ENCODE data around the gene ABI3BP.
"Not testable (repeated sequence)": the region's sequence is repeated elsewhere in the genome, so short reads cannot be mapped to it uniquely, and the experiment has no call there.

The ABI3BP gene

DNA sequence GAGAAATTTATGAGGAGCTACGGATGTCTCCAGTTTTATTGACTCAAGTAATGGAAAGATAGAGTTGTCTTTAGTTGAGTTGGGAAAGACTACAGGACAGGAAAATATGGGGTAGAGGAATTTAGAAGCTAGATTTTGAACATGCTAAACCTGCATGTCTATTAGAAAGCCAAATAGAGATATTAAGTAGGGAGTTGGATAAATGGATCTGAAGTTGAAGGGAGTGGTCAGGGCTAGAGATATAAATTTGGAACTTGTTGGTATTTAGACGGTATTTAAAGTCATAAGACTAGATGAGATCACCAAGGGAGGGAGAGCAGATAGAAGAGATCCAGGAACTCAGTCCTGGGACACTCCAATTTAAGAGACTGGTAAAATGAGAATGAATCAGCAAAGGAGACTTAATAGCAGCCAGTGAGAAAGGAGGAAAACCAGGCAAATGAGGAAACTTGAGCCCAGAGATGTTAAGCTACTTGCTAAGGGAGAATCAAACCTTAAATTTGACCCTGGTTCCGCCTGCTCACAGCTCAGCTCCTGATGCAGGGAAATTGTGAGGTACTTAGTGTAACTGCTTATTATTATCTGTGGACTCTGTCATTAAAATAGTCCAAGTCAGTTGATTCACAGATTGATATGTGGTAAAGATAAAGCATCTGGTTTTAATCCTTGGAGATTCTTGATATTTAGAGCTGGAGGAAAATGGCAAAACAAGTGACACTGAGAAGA lies 35.8 kb downstream of the ABI3BP start:
- DNase-seq (ENCODE audit: insufficient read length, low spot score) (no peak), FAIRE-seq (no peak)
- TF ChIP-seq POU2F2 (IDR thresholded peaks at IDR 0.05; ENCODE audit: low read depth, low read length) (no peak), PAX5 (IDR thresholded peaks at IDR 0.05; ENCODE audit: insufficient read depth, low read length, severe bottlenecking) (no peak), POLR2AphosphoS5 (IDR thresholded peaks at IDR 0.05; ENCODE audit: low read depth, low read length) (no peak), TAF1 (IDR thresholded peaks at IDR 0.05; ENCODE audit: low read depth, low read length) (no peak), SPI1 (IDR thresholded peaks at IDR 0.05; ENCODE audit: low read depth, low read length) (no peak), POLR2A (IDR thresholded peaks at IDR 0.05; ENCODE audit: low read depth, low read length) (no peak)

DNA sequence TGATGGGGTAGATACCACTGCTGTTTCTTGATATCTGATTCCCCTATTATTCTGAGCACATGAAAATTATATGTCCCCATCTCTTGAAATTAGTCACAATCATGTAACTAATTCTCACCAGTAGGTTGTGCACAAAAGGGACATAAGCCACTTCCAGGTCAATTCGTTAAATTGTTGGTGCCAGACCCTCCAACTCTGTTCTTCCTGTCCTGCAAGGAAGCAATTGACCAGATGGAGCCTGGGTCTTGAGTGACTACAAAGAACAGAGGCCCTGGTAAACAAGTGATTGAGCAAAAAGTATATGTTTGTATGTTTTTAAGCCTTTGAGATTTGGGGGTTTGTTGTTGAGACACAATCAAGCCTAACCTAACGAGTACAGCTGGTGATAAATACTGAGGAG lies 36.9 kb downstream of the ABI3BP start:
- FAIRE-seq (no peak), DNase-seq (ENCODE audit: insufficient read length, low spot score) (no peak)
- TF ChIP-seq TAF1 (IDR thresholded peaks at IDR 0.05; ENCODE audit: low read depth, low read length) (no peak), POLR2A (IDR thresholded peaks at IDR 0.05; ENCODE audit: low read depth, low read length) (no peak), POLR2AphosphoS5 (IDR thresholded peaks at IDR 0.05; ENCODE audit: low read depth, low read length) (no peak), PAX5 (IDR thresholded peaks at IDR 0.05; ENCODE audit: insufficient read depth, low read length, severe bottlenecking) (no peak), SPI1 (IDR thresholded peaks at IDR 0.05; ENCODE audit: low read depth, low read length) (no peak), POU2F2 (IDR thresholded peaks at IDR 0.05; ENCODE audit: low read depth, low read length) (no peak)

DNA sequence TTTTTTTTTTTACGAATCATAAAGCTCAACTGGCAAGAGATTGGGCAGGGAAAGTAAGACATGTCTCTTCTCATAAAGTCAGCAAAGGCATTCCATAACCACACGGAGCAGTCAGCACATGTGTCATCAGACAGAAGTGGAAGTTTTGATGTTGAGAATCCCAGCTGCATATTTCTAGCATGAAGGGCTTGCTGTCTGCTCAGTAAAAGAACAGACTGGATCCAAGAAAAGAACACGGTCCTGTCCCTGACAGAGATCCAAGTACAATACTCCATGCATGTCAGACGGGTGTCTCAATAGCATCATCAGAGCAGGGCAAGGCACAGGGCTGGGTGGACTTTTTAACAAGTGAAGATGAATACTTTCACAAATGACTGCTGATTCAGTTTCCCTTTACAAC lies 38.2 kb downstream of the ABI3BP start:
- DNase-seq (ENCODE audit: insufficient read length, low spot score): no peak
- no peak for TF ChIP-seq POU2F2 (IDR thresholded peaks at IDR 0.05; ENCODE audit: low read depth, low read length)
- TF ChIP-seq TAF1 (IDR thresholded peaks at IDR 0.05; ENCODE audit: low read depth, low read length): no peak
- TF ChIP-seq PAX5 (IDR thresholded peaks at IDR 0.05; ENCODE audit: insufficient read depth, low read length, severe bottlenecking): no peak
- no peak for TF ChIP-seq POLR2AphosphoS5 (IDR thresholded peaks at IDR 0.05; ENCODE audit: low read depth, low read length)
- no peak for TF ChIP-seq POLR2A (IDR thresholded peaks at IDR 0.05; ENCODE audit: low read depth, low read length)
- no peak for TF ChIP-seq SPI1 (IDR thresholded peaks at IDR 0.05; ENCODE audit: low read depth, low read length)
- FAIRE-seq: no peak

DNA sequence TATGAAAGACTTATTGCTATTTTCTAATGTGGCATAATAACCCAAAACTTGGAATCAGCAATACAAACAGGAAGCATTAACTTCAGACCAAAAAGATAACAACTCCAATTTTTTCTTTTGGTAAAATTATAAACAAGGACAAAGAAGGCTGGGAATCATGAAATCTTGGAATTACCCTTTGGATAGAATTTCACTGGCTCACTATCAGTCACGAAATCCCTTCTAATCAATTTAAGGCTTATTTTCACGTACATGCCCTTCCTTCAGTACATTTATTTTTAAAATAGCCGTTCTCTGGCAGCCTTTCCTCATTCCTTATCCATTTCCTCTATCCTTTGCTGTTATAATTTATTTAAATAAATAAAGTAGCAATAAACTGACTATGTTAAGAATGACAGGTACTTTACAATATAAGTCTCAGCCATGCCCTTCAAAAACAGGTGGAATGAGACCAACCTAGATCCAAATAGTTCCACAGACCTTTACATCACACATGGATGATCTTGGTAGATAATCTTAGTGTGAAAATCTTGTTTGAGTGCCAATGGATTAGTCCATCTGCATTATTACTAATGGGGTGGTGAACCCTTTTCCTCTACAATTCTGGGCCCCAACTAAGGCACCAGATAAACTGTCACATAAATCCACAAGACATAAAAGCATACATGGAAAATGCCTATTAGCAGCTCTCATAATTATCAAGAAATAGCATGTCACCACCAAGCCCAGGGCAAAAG lies 38.9 kb downstream of the ABI3BP start:
- FAIRE-seq: no peak
- no peak for DNase-seq (ENCODE audit: insufficient read length, low spot score)
- TF ChIP-seq POLR2A (IDR thresholded peaks at IDR 0.05; ENCODE audit: low read depth, low read length) (no peak), POU2F2 (IDR thresholded peaks at IDR 0.05; ENCODE audit: low read depth, low read length) (no peak), PAX5 (IDR thresholded peaks at IDR 0.05; ENCODE audit: insufficient read depth, low read length, severe bottlenecking) (no peak), TAF1 (IDR thresholded peaks at IDR 0.05; ENCODE audit: low read depth, low read length) (no peak), SPI1 (IDR thresholded peaks at IDR 0.05; ENCODE audit: low read depth, low read length) (no peak), POLR2AphosphoS5 (IDR thresholded peaks at IDR 0.05; ENCODE audit: low read depth, low read length) (no peak)

DNA sequence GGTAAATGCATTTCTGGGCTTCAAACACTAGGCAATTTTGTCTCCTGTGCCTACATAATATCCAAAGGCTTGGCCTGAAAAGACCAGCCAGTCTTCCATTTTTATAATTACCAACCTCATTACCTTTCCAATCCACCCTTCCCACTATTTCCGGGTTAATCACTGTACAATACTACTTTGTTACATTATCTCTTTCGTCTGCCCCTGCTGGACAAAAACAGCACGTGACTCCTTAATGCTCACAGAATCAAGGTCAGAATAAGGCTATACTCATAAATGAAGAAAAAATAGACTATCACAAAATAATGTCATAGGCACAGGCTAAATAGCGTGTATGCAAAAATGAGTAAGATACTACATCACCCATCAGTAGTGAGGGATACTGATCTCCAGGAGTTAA lies 40.1 kb downstream of the ABI3BP start:
- no peak for FAIRE-seq
- DNase-seq (ENCODE audit: insufficient read length, low spot score): no peak
- TF ChIP-seq POLR2AphosphoS5 (IDR thresholded peaks at IDR 0.05; ENCODE audit: low read depth, low read length) (no peak), TAF1 (IDR thresholded peaks at IDR 0.05; ENCODE audit: low read depth, low read length) (no peak), POLR2A (IDR thresholded peaks at IDR 0.05; ENCODE audit: low read depth, low read length) (no peak), PAX5 (IDR thresholded peaks at IDR 0.05; ENCODE audit: insufficient read depth, low read length, severe bottlenecking) (no peak), SPI1 (IDR thresholded peaks at IDR 0.05; ENCODE audit: low read depth, low read length) (no peak), POU2F2 (IDR thresholded peaks at IDR 0.05; ENCODE audit: low read depth, low read length) (no peak)

DNA sequence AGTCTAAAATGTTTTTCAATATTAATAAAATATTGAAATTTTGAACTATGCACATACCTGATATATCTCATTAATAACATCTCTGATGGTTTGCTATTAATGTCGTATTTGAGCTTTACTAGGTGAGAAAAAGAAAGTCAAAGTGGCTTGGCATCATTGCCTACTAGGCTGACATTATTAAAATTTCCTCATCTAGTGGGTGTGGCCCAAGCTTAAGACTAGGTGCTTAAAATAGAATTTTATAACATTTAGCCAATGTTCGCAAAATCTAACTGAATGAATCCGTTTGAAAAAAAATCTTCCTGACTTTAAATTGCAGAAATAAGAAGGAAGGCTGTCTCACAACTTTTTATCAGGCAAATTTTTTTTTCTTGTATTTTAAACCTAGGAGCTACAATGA lies 46.1 kb downstream of the ABI3BP start:
- no peak for FAIRE-seq

DNA sequence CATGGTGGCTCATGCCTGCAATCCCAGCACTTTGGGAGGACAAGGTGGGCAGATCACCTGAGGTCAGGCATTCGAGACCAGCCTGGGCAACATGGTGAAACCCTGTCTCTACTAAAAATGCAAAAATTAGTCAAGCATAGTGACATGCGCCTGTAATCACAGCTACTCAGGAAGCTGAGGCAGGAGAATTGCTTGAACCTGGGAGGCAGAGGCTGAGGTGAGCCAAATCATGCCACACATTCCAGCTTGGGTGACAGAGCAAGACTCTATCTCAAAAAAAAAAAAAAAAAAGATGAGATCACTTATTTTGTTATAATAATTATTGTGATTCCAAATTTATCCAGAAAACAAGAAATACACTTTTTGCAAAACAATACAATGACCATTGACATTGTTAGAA lies 47.1 kb downstream of the ABI3BP start:
- DNase-seq (ENCODE audit: insufficient read length, low spot score); FAIRE-seq: not testable (repeated sequence)

More for the DNA sequence above, 46.1 kb downstream of the ABI3BP start:
- TF ChIP-seq POLR2A (IDR thresholded peaks at IDR 0.05; ENCODE audit: low read depth, low read length) (no peak), SPI1 (IDR thresholded peaks at IDR 0.05; ENCODE audit: low read depth, low read length) (no peak), POLR2AphosphoS5 (IDR thresholded peaks at IDR 0.05; ENCODE audit: low read depth, low read length) (no peak), PAX5 (IDR thresholded peaks at IDR 0.05; ENCODE audit: insufficient read depth, low read length, severe bottlenecking) (no peak), POU2F2 (IDR thresholded peaks at IDR 0.05; ENCODE audit: low read depth, low read length) (no peak), TAF1 (IDR thresholded peaks at IDR 0.05; ENCODE audit: low read depth, low read length) (no peak)
- DNase-seq (ENCODE audit: insufficient read length, low spot score): no peak

DNA sequence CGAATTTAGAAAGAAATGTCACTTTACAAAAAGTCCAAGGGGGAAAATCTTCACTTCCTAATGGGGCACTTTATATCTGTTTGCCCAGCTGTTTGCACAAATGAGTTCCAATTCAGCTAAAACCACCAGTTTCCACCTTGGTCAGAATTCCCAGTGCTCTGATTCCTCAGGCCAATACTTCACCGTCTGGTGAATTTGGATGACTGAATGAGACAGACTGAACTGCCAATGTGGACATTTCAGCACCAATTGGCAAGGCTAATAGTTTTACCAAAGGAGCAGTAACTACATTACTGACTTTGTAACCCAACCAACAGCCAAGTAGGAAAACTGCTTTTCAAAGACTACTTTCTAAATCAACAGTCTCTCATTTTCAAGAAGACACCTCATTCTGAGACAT lies 51.8 kb downstream of the ABI3BP start:
- TF ChIP-seq TAF1 (IDR thresholded peaks at IDR 0.05; ENCODE audit: low read depth, low read length) (no peak), POLR2AphosphoS5 (IDR thresholded peaks at IDR 0.05; ENCODE audit: low read depth, low read length) (no peak), PAX5 (IDR thresholded peaks at IDR 0.05; ENCODE audit: insufficient read depth, low read length, severe bottlenecking) (no peak), POLR2A (IDR thresholded peaks at IDR 0.05; ENCODE audit: low read depth, low read length) (no peak), SPI1 (IDR thresholded peaks at IDR 0.05; ENCODE audit: low read depth, low read length) (no peak), POU2F2 (IDR thresholded peaks at IDR 0.05; ENCODE audit: low read depth, low read length) (no peak)
- no peak for DNase-seq (ENCODE audit: insufficient read length, low spot score)
- no peak for FAIRE-seq

DNA sequence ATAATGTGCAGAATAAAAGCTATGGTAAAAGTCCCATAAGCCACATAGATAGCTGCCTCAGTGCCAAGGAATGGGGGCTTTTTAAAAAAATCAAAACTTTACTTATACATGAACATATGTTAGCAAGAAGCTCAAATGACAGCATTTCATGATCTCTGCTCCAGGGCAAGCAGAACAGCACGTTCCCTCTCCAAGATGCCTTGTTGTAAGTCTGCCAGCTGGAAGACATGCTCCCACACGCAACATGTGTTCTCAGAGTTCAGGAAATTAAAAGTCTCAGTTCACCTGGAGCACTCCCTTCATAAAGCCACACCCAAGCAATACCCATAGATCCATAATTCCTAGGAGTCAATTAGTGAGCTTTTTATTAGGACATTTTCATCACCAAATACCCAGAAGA lies 52.2 kb downstream of the ABI3BP start:
- DNase-seq (ENCODE audit: insufficient read length, low spot score) (no peak), FAIRE-seq (no peak)
- TF ChIP-seq PAX5 (IDR thresholded peaks at IDR 0.05; ENCODE audit: insufficient read depth, low read length, severe bottlenecking) (no peak), POLR2AphosphoS5 (IDR thresholded peaks at IDR 0.05; ENCODE audit: low read depth, low read length) (no peak), POLR2A (IDR thresholded peaks at IDR 0.05; ENCODE audit: low read depth, low read length) (no peak), SPI1 (IDR thresholded peaks at IDR 0.05; ENCODE audit: low read depth, low read length) (no peak), TAF1 (IDR thresholded peaks at IDR 0.05; ENCODE audit: low read depth, low read length) (no peak), POU2F2 (IDR thresholded peaks at IDR 0.05; ENCODE audit: low read depth, low read length) (no peak)
